H9 (cell line): ENCODE results near the gene C14orf132. TPM values are rescaled to one million over a fixed set of nuclear protein-coding genes. Genes with fewer than 3 reads are reported as not detected.

ENCODE experiments used
- DNase-seq: peaks from one replicate; pipeline ENCODE4 v3.0.0-alpha.2; 2017
- H2AFZ ChIP-seq: one replicate; pipeline ENCODE4 v1.6.1; 2013; ENCODE audit warnings: mild to moderate bottlenecking, low read length, control low read depth, moderate library complexity
- H2AK5ac ChIP-seq: 2 replicates; pipeline ENCODE4 v1.6.1; 2013; ENCODE audit warnings: low read length, control low read depth, mixed read lengths; ENCODE audit not compliant: insufficient read length
- H2BK120ac ChIP-seq: one replicate; pipeline ENCODE4 v1.6.1; 2013; ENCODE audit warnings: low read depth, mild to moderate bottlenecking, low read length, control low read depth, inconsistent platforms; ENCODE audit not compliant: poor library complexity, severe bottlenecking
- H2BK12ac ChIP-seq: 2 replicates; pipeline ENCODE4 v1.6.1; 2013; ENCODE audit warnings: low read length, control low read depth, mixed read lengths, low read depth; ENCODE audit not compliant: insufficient read length
- H2BK15ac ChIP-seq: 2 replicates; pipeline ENCODE4 v1.6.1; 2013; ENCODE audit warnings: low read depth, low read length, control low read depth
- H2BK20ac ChIP-seq: one replicate; pipeline ENCODE4 v1.6.1; 2013; ENCODE audit warnings: low read depth, mild to moderate bottlenecking, low read length, control low read depth, inconsistent platforms; ENCODE audit not compliant: poor library complexity, severe bottlenecking
- H2BK5ac ChIP-seq: 2 replicates; pipeline ENCODE4 v1.6.1; 2013; ENCODE audit warnings: low read length, control low read depth, mixed read lengths; ENCODE audit not compliant: insufficient read length
- H3K14ac ChIP-seq: 2 replicates; pipeline ENCODE4 v1.6.1; 2013; ENCODE audit warnings: low read length, control low read depth; ENCODE audit not compliant: insufficient read depth
- H3K18ac ChIP-seq: 2 replicates; pipeline ENCODE4 v1.6.1; 2013; ENCODE audit warnings: low read depth, mild to moderate bottlenecking, mixed read lengths, low read length, control low read depth; ENCODE audit not compliant: insufficient read length
- H3K23ac ChIP-seq: 2 replicates; pipeline ENCODE4 v1.6.1; 2013; ENCODE audit warnings: low read length, control low read depth, mixed read lengths, low read depth; ENCODE audit not compliant: insufficient read length
- H3K23me2 ChIP-seq: 2 replicates; pipeline ENCODE4 v1.6.1; 2013; ENCODE audit warnings: low read depth, mild to moderate bottlenecking, mixed read lengths, low read length, control low read depth; ENCODE audit not compliant: insufficient read length, poor library complexity, severe bottlenecking
- H3K27ac ChIP-seq: 2 replicates; pipeline ENCODE4 v1.5.1; 2013; ENCODE audit warnings: low read length, control low read depth, mixed read lengths, low read depth; ENCODE audit not compliant: insufficient read length
- H3K27me3 ChIP-seq: 2 replicates; pipeline ENCODE4 v1.6.1; 2013; ENCODE audit warnings: low read length, control low read depth, inconsistent platforms; ENCODE audit not compliant: insufficient read depth
- H3K4ac ChIP-seq: 2 replicates; pipeline ENCODE4 v1.6.1; 2013; ENCODE audit warnings: low read depth, mild to moderate bottlenecking, control low read depth, inconsistent platforms, low read length, moderate library complexity
- H3K4me1 ChIP-seq: 2 replicates; pipeline ENCODE4 v1.6.1; 2013; ENCODE audit warnings: low read length, control low read depth, inconsistent platforms; ENCODE audit not compliant: insufficient read depth
- H3K4me2 ChIP-seq: 2 replicates; pipeline ENCODE4 v1.6.1; 2013; ENCODE audit warnings: low read length, control low read depth, mixed read lengths; ENCODE audit not compliant: insufficient read length, insufficient read depth
- H3K56ac ChIP-seq: 2 replicates; pipeline ENCODE4 v1.6.1; 2013; ENCODE audit warnings: low read depth, mild to moderate bottlenecking, mixed read lengths, low read length, control low read depth; ENCODE audit not compliant: insufficient read length
- H3K79me1 ChIP-seq: 2 replicates; pipeline ENCODE4 v1.6.1; 2013; ENCODE audit warnings: low read depth, mild to moderate bottlenecking, moderate library complexity, low read length, control low read depth, inconsistent platforms; ENCODE audit not compliant: insufficient read depth, poor library complexity, severe bottlenecking
- H3K79me2 ChIP-seq: 2 replicates; pipeline ENCODE4 v1.6.1; 2013; ENCODE audit warnings: low read length, control low read depth, inconsistent platforms; ENCODE audit not compliant: insufficient read depth
- H3K9ac ChIP-seq: 2 replicates; pipeline ENCODE4 v1.6.1; 2013; ENCODE audit warnings: low read length, control low read depth, mixed read lengths; ENCODE audit not compliant: insufficient read length; ENCODE audit errors: extremely low read depth
- H3K9me3 ChIP-seq: one replicate; pipeline ENCODE4 v1.6.1; 2013; ENCODE audit warnings: low read depth, low read length, inconsistent platforms; ENCODE audit not compliant: control insufficient read depth
- H3T11ph ChIP-seq: one replicate; pipeline ENCODE4 v1.6.1; 2013; ENCODE audit warnings: mild to moderate bottlenecking, low read length, control low read depth, inconsistent platforms
- H4K20me1 ChIP-seq: one replicate; pipeline ENCODE4 v1.6.1; 2013; ENCODE audit not compliant: control insufficient read depth, insufficient read length, insufficient read depth
- H4K5ac ChIP-seq: 2 replicates; pipeline ENCODE4 v1.6.1; 2013; ENCODE audit warnings: low read depth, mild to moderate bottlenecking, mixed read lengths, low read length, control low read depth; ENCODE audit not compliant: insufficient read length
- H4K8ac ChIP-seq: replicated peaks from 2 replicates; pipeline ENCODE4 v1.6.1; 2013; ENCODE audit warnings: low read length, control low read depth, mixed read lengths, low read depth; ENCODE audit not compliant: insufficient read length
- H4K91ac ChIP-seq: 2 replicates; pipeline ENCODE4 v1.6.1; 2013; ENCODE audit warnings: low read depth, mild to moderate bottlenecking, moderate library complexity, mixed read lengths, low read length, control low read depth; ENCODE audit not compliant: insufficient read length
- H3K27ac Mint-ChIP-seq, 3 experiments: 2 replicates in 2 of 3; 3 replicates in 1 of 3; pipeline ENCODE4 v1.8.0; 2020 to 2021; ENCODE audit warnings: mixed read lengths in 3 of 3, mild to moderate bottlenecking in 1 of 3, moderate library complexity in 1 of 3
- H3K27me3 Mint-ChIP-seq: 2 replicates; pipeline ENCODE4 v1.8.0; 2021; ENCODE audit warnings: low read depth, mild to moderate bottlenecking, moderate library complexity, mixed read lengths
- H3K36me3 Mint-ChIP-seq, 3 experiments: 2 replicates in 2 of 3; 3 replicates in 1 of 3; pipeline ENCODE4 v1.8.0; 2020 to 2021; ENCODE audit warnings: low read depth in 3 of 3, mixed read lengths in 3 of 3; ENCODE audit not compliant: insufficient read depth in 1 of 3
- H3K4me1 Mint-ChIP-seq, 2 experiments: 2 replicates each; pipeline ENCODE4 v1.8.0; 2020; ENCODE audit warnings: mixed read lengths in 2 of 2
- H3K4me3 Mint-ChIP-seq, 2 experiments: 2 replicates in 1 of 2; 3 replicates in 1 of 2; pipeline ENCODE4 v1.8.0; 2020 to 2021; ENCODE audit warnings: mild to moderate bottlenecking in 2 of 2, mixed read lengths in 2 of 2, moderate library complexity in 1 of 2
- H3K9me3 Mint-ChIP-seq, 2 experiments: 2 replicates in 1 of 2; 3 replicates in 1 of 2; pipeline ENCODE4 v1.8.0; 2020; ENCODE audit warnings: mild to moderate bottlenecking in 2 of 2, mixed read lengths in 2 of 2, moderate library complexity in 1 of 2
- WGBS: extraction: QIAGEN DNeasy Blood & Tissue Kit; methylation state at CpG from one replicate; pipeline ENCODE4 v1.1.7; 2013; ENCODE audit warnings: missing lambda C conversion rate, low lambda C conversion rate, mixed read lengths; ENCODE audit not compliant: insufficient read length; ENCODE audit errors: extremely low coverage; 5-methylcytosine and 5-hydroxymethylcytosine counted together
- total RNA-seq: library from RNA; stranded (reverse); gene quantifications from 2 replicates; pipeline ENCODE4 v1.2.1, GENCODE V29; 2021
- TF ChIP-seq, protein P1 (sequence below): fragments of 200-600 bp; sonication (generic); conservative IDR thresholded peaks from 3 replicates; pipeline ENCODE4 v1.8.0; 2021; ENCODE audit warnings: antibody characterized with exemption, mild to moderate bottlenecking

The C14orf132 gene
- total RNA-seq, 1 experiment from 2014 or later = 5.7 TPM

DNA sequence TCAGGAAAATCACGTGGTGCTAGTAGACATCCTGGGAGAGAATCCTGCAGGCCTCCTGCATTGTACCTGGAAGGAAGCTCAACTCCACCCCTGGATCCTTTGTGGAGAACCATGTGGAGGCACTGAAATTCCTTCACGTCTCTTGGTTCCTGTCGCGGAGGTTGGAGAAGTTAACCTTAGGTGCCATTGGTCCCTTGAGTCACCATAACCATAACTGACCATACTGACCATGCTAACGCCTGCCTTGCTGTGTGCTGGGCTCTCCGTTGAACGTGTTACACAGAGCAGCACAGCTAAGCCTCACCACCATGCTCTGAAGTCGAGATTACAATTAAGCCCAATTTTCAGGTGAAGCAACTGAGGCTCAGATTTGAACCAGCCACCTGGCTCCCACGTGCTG is 18.6 kb downstream of the C14orf132 start:
- no CpG with 5 or more reads among the region's 9 CpGs for WGBS
- H4K91ac ChIP-seq = no peak overlapping the region
- no peak overlapping the region for H2AK5ac ChIP-seq
- H3K4ac ChIP-seq = no peak overlapping the region
- H3K9ac ChIP-seq = no peak overlapping the region
- H3K56ac ChIP-seq = no peak overlapping the region
- H3K79me1 ChIP-seq = no peaks in the 10 kb centered on the region
- no peaks in the 10 kb centered on the region for H4K20me1 ChIP-seq
- Mint-ChIP-seq H3K4me1 (peaks cover 0 to 17% of the 10 kb centered on the region in 2 experiments; a peak in 3 of 4 replicates), H3K27ac (no peak overlapping the region), H3K36me3 (peaks cover 0 to 7% (median 3%) of the 10 kb centered on the region in 3 experiments; a peak in 1 of 7 replicates), H3K27me3 (no peaks in the 10 kb centered on the region), H3K9me3 (no peaks in the 10 kb centered on the region), H3K4me3 (no peak overlapping the region)
- no peaks in the 10 kb centered on the region for H3K79me2 ChIP-seq
- peak overlapping the region; percentile 27 for H4K8ac ChIP-seq
- no peak overlapping the region for H4K5ac ChIP-seq
- no peak overlapping the region for H2BK12ac ChIP-seq
- H3T11ph ChIP-seq = no peak overlapping the region
- H2BK15ac ChIP-seq = no peak overlapping the region
- H3K4me2 ChIP-seq = no peak overlapping the region
- TF ChIP-seq, protein P1, sequence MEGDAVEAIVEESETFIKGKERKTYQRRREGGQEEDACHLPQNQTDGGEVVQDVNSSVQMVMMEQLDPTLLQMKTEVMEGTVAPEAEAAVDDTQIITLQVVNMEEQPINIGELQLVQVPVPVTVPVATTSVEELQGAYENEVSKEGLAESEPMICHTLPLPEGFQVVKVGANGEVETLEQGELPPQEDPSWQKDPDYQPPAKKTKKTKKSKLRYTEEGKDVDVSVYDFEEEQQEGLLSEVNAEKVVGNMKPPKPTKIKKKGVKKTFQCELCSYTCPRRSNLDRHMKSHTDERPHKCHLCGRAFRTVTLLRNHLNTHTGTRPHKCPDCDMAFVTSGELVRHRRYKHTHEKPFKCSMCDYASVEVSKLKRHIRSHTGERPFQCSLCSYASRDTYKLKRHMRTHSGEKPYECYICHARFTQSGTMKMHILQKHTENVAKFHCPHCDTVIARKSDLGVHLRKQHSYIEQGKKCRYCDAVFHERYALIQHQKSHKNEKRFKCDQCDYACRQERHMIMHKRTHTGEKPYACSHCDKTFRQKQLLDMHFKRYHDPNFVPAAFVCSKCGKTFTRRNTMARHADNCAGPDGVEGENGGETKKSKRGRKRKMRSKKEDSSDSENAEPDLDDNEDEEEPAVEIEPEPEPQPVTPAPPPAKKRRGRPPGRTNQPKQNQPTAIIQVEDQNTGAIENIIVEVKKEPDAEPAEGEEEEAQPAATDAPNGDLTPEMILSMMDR = no peak
- H3K18ac ChIP-seq = no peak overlapping the region
- H3K23ac ChIP-seq = no peak overlapping the region
- no peaks in the 10 kb centered on the region for H3K27me3 ChIP-seq
- no peaks in the 10 kb centered on the region for H3K23me2 ChIP-seq
- no peak overlapping the region for H3K27ac ChIP-seq
- no peak for DNase-seq
- no peaks in the 10 kb centered on the region for H3K4me1 ChIP-seq
- no peak overlapping the region for H3K14ac ChIP-seq
- H2BK20ac ChIP-seq = no peak overlapping the region
- no peak overlapping the region for H2BK120ac ChIP-seq
- H2BK5ac ChIP-seq = no peak overlapping the region
- H3K9me3 ChIP-seq = no peaks in the 10 kb centered on the region
- H2AFZ ChIP-seq = no peak overlapping the region
